DMS114 treated with DMSO at 0.1 percent for 48 hours (cell line): ENCODE results near the gene DLG2.
"Not testable (repeated sequence)": the region's sequence is repeated elsewhere in the genome, so short reads cannot be mapped to it uniquely, and the experiment has no call there.

Experiments
- DNase-seq: peaks from one replicate; lab custom pipeline; 2025; ENCODE audit not compliant: unreplicated experiment; lab: John Stamatoyannopoulos, UW

Gene DLG2

GRCh38 chr11:85127349-85127748 lies 499.8 kb downstream of the DLG2 start:
- DNase-seq = no peak

DNA sequence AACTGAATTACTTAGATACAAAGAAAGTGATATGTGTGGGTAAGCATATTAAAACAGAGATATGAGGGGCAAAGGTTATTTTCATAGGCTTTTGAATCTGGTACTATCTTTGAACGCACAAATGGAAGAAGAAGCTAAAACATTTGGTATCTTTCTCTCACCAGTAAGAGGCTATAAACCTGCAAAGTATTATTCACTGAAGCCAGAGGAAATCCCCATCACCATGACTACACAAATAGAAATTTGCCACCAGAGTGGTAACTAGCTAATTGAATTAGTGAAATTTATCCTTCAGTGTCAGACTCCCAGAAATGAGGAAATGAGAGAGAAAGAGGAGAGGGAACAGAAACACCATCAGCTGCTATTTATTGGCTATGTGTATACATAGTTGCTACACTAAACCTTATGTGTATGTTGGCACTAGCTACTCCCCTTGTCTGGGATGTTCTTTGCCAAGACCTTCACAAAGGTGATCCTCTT lies 503.4 kb downstream of the DLG2 start:
- DNase-seq = no peak

GRCh38 chr11:85118151-85118550 lies 509.0 kb downstream of the DLG2 start:
- DNase-seq = no peak

GRCh38 chr11:85115798-85116197 lies 511.3 kb downstream of the DLG2 start:
- no peak for DNase-seq

GRCh38 chr11:85114786-85115185 lies 512.4 kb downstream of the DLG2 start:
- no peak for DNase-seq

DNA sequence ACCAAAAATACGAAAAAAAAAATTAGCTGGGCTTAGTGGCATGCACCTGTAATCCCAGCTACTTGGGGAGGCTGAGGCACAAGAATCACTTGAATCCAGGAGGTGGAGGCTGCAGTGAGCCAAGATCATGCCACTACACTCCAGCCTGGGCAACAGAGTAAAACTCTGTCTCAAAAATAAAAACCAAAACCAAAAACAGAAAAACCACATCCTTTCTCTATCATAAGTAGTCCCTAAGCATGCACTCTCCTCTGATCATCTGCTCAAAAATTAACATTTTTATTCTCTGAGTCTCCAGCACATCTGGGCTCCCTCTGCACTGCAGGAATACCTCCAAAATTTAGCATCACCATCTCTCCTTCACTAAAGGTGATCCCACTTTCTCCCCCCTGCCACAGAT lies 516.9 kb downstream of the DLG2 start:
- DNase-seq = not testable (repeated sequence)

DNA sequence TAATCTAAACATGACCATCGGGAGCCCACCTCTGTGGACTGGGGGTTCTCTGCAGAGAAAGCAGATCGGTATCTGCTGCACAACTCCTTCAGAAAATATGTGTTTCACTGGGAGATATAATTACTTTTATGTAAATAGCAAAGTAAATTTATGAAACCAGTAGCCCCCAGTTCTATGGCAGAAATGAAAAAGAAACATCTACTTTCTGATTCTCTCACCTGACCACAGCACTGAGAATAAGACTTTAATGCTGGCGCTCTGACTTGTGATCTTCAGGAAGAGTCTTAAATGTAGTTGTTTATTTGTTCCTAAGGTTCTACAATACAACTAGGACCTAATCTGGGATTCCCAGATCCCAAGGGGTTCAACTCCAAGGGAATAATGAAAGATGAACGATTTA lies 518.0 kb downstream of the DLG2 start:
- DNase-seq = no peak

DNA sequence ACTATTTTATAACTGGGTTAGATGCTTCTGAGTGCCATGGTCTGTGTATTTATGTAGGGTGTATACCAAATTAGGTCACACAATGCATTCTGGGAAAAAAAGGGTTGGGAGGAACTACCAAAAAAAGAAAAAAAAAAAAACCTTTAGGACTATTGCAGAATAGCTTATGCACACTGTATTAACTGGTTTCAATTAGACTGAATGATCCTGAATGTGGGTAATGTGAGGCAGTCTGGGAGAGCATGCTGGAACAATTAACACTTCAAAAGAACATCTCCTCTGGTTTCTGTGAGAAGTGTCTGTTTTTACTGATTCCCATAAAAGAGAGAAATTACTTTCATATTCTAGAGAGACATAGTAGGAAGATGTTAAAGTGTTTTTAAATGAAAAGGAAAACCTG lies 521.3 kb downstream of the DLG2 start:
- DNase-seq = no peak

GRCh38 chr11:85099522-85099921 lies 527.6 kb downstream of the DLG2 start:
- DNase-seq = no peak

- no peak for DNase-seq
Observed at GRCh38 chr11:85098996-85099395, 528.1 kb downstream of the DLG2 start.

GRCh38 chr11:85096939-85097338 lies 530.2 kb downstream of the DLG2 start:
- no peak for DNase-seq

GRCh38 chr11:85095239-85095638 lies 531.9 kb downstream of the DLG2 start:
- no peak for DNase-seq

DNA sequence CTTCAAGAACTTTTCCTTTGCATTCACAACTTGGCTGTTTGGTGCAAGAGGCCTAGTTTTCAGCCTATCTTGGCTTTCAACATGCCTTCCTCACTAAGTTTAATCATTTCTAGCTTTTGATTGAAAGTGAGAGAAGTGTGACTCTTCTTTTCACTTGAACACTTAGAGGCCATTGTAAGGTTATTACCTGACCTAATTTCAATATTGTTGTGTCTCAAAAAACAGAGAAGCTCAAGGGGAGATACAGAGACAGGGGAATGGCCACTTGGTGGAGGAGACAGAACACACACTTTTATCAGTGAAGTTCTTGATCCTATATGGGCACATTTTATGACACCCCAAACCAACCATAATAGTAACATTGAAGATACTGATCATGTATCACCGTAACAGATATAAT lies 532.3 kb downstream of the DLG2 start:
- no peak for DNase-seq

DNA sequence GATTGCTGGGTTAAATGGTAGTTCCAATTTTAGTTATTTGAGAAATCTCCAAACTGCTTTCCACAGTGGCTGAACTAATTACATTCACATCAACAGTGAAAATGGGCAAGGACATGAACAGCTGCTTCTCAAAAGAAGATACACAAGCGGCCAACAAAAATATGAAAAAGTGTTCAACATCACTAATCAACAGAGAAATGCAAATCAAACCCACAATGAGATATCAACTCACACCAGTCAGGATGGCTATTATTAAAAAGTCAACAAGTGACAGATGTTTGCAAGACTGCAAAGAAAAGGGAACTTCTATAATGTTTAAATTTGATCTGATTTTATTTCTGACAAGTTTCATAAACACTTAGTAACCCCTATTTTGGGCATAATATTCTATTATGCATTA lies 537.5 kb downstream of the DLG2 start:
- DNase-seq = no peak

GRCh38 chr11:85088286-85088685 lies 538.9 kb downstream of the DLG2 start:
- no peak for DNase-seq

GRCh38 chr11:85086504-85087284 lies 540.5 kb downstream of the DLG2 start:
- DNase-seq = no peak

GRCh38 chr11:85076535-85077330 lies 550.4 kb downstream of the DLG2 start:
- no peak for DNase-seq

- no peak for DNase-seq
Observed at GRCh38 chr11:85062659-85063058, 564.5 kb downstream of the DLG2 start.

DNA sequence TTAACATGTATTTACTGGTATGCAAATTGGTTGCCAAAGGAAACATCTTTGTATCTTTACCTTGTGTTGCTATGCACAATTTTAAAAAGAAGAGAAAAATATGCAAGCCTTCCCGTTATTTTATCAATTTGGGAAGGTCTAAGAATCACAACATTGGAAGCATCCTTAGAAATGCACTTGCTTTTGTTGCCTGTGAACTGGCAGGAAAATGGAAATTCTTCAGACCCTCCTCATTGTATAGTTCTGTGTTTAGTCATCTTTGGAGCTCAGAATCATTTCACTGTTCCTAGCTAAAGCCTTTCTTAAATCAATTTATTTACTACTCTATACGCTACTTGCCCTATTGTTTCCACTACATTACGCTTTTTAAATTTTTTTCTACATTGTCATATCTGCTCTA lies 574.5 kb downstream of the DLG2 start:
- no peak for DNase-seq

DNA sequence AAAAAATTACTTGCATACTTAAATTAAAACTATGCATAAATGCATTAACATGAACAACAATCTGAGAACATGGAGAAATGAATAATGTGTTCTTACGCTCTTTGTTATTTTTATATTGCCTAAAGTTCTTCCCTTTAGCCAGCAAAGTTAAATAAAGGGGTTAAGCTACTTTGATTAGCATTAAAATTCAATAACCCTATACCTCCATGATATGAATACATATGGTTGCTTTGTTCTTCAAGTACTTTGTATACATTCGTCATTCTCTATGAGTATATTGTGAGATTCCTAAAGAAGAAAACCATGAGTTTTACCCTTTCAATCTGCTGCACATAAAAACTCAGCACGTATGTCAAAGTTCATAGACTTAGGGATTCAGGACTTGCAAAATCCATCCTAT lies 578.3 kb downstream of the DLG2 start:
- DNase-seq = no peak

DNA sequence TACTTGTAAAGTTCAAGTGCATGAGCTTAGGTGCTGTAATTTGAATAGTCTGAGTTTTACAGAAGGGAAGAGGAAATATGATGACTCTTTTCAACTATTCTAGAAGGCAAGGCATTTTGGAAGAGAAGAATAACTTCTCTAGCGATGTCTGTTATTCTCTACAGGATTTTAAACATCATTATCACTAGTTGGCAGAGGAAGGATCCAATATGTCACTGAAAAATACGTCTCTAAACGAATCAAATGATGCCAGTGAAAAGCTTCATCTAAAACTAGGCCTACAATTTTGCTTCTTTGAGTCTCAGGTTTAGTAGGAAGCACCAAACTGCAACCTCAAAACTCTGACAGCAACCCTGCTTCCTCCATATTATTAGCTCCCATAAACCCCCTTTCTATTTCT lies 581.4 kb downstream of the DLG2 start:
- no peak for DNase-seq

DNA sequence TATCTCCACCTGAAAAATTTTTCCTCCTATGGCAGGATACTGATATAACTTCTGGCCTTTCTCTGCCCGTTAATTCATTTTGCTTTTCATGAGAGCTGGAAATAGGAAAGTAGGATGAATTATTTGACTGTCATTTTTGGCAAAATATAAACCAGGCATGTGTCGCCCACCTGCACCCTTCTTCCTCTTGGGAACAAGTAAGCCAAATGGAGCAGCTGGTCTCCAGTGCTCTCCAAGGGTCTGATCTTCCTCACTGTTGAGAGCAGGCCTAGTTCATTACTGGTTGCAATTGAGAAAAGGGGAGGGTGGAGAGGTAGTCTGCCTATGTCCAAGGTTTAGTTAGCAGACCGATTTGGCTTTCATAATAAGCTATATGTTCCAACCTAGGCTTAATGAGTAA lies 582.2 kb downstream of the DLG2 start:
- no peak for DNase-seq
